GM21423 (cell line): ENCODE measurements around the gene YEATS2.

Experiments
- ATAC-seq: cut with Tn5 transposase; IDR thresholded peaks from one replicate; pipeline ENCODE4 v1.9.1; 2021; ENCODE audit warnings: mild to moderate bottlenecking, moderate library complexity; ENCODE audit not compliant: unreplicated experiment

YEATS2 gene

GRCh38 chr3:183810643-183811594 lies 113.3 kb downstream of the YEATS2 start:
- ATAC-seq, result no peak

- ATAC-seq, result no peak
Observed at GRCh38 chr3:183811638-183812037, 114.0 kb downstream of the YEATS2 start.

- no peak for ATAC-seq
Observed at GRCh38 chr3:183812761-183813445, 115.3 kb downstream of the YEATS2 start.

GRCh38 chr3:183814240-183814639 lies 116.6 kb downstream of the YEATS2 start:
- ATAC-seq, result no peak

- ATAC-seq, result no peak
Observed at GRCh38 chr3:183815563-183815940, 118.0 kb downstream of the YEATS2 start.

DNA sequence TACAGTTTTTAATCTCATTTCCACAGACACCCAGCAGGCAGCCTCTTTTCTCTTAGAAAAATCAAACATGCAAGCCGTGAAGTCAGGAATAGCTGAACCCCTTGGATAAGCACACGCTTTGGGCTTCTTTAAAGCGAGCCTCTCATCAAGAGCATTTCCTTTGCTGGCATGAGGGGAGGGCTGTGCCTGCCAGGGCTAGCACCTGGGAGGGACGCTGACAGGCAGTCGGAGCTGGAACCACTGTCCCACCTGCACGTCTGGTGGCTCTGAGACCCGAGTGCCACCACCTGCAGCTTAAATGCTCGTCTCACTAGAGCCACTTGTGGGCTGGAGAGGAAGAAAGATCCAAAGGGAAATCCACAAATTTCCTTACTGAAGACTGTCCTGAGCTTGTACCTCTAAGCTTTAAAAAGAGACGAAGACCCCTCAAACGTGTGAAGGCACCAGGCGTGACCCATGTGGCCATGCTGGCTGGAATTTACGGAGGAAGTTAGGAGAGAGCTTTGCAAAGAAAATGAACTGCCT lies 118.4 kb downstream of the YEATS2 start:
- ATAC-seq, result no peak

- ATAC-seq, result no peak
Observed at GRCh38 chr3:183816681-183817510, 119.3 kb downstream of the YEATS2 start.

DNA sequence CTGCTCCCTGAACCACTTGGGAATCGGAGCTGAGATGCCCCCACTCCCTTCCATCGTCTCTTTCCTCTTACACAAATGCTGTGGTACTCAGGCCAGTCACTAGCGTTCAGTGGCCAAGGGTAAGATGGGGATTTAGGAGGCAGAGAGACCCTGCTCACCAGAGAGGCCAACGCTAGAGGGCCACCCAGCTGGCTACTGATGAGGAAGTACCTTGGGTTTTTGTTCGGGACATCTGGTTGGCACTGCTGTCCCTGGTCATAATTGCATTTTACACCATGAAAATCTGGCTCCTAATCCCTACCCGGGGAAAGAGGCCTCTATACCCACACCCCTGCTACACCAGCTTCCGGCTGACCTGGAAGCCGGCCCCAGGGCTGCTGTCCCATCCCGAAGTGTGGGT lies 120.0 kb downstream of the YEATS2 start:
- no peak for ATAC-seq

DNA sequence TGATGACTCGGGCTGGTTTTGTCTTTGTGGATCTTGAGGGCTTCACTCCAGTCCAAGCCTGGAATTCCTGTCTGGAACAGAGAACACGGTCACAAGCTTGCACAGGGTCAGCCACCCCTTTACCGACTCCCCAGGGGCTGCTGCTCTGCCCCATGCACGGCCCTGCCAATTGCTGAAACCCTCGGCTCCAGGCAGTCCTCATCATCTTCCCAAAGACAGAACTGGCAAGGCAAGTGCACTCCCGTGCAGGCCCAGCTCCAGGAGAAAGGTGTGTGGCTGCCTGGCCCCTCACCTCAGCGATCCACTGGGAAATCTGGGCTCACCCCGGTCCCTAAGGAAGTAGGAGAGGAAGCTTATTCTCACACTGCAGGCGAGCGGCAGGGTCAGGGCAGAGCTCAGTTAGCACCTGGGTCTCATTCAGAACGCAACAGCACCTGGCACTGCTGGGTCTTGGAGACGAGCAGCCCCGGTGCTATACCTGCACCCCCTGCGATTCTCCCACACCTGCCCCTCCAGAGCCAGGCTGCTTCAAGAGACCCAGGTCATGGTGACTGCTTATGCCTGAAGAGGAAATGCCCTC lies 120.5 kb downstream of the YEATS2 start:
- ATAC-seq, result no peak

GRCh38 chr3:183818706-183819624 lies 121.4 kb downstream of the YEATS2 start:
- ATAC-seq, result no peak

GRCh38 chr3:183819831-183820230 lies 122.2 kb downstream of the YEATS2 start:
- ATAC-seq, result no peak

- ATAC-seq, result no peak
Observed at GRCh38 chr3:183822631-183823030, 125.0 kb downstream of the YEATS2 start.

- no peak for ATAC-seq
Observed at GRCh38 chr3:183823963-183824362, 126.4 kb downstream of the YEATS2 start.

DNA sequence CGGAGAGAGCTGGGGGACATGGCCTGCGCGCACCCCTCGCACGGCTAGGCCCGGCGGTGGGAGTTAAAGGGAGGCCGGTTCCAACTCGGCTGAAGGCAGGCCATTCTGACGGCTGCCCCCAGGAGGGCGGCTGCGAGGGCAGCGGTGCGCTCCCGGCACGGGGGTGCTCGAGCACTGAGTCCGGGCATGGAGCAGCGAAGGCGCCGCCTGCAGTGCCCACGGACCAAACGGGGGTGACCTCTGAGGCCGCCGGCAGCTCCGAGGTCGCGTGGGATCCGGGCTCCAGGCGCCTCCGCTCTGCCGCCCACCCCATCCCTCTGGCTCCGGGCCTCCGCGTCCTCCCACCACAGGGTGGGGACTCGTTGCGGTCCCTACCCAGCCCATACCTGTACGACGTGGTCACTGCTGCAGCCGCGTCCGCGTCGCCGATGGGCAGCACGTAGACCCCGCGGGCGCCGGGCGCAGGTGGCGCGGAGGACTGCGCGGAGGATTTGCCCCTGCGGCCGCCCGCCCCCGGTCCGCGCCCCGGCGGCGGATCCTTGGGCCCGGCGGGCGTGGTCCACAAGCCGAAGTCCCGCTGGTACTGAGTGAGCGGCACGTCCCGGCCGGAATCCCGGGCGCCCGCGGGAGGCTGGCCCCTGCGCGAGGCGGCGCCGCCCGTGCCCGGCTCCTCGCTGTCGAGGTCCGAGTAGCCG lies 127.3 kb downstream of the YEATS2 start:
- peak; percentile 22 for ATAC-seq

DNA sequence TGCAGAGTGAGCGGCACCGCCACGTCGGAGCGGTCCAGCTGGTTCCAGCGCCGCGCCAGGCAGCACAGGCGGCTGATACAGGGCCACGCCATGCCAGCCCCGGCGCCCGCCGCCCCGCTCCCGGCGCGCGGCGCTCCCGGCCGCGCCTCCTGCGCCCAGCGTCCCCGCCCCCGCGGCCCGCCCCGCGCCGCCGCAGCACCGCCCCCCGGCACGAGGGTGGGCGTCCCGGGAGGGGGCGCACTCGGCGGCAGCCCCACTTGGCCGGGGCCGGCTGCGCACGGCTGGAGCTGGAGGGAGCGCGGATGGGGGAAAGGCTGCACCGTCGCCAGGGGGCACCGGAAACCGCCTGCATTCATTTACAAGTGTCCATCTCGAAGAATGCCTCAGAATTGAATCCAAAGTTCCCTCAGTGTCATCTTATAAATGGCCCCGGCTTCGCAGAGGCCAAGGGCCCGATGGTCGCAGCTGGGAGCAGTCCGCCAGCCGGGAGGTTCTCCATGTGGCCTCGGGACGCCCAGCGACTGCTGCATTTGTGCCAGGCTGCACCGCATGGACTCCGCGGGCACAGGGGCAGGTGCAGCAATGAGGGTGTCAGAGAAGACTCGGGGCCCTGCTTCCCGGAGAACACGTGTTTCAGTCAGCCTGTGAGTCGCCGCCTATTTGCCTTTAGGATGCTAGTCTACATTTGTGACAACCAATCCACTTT lies 128.0 kb downstream of the YEATS2 start, which contains the start of gene MAP6D1:
TSS of gene MAP6D1 (minus strand) at position 122 of the 706 bp plus-strand sequence. CDS start at position 92, 30 bp downstream.
- peak; percentile 54 for ATAC-seq

- ATAC-seq, result no peak
Observed at GRCh38 chr3:183826448-183827250, 129.1 kb downstream of the YEATS2 start.

- ATAC-seq, result no peak
Observed at GRCh38 chr3:183827809-183828537, 130.4 kb downstream of the YEATS2 start.
